GM19023 (cell line): Measurements from ENCODE around the gene MAP2K3.
"Not testable (repeated sequence)": the region's sequence is repeated elsewhere in the genome, so short reads cannot be mapped to it uniquely, and the experiment has no call there.

Experiments used
- ATAC-seq: cut with Tn5 transposase; IDR thresholded peaks from one replicate; pipeline ENCODE4 v1.9.1; 2021; ENCODE audit warnings: mild to moderate bottlenecking, moderate library complexity; ENCODE audit not compliant: unreplicated experiment

MAP2K3 gene

DNA sequence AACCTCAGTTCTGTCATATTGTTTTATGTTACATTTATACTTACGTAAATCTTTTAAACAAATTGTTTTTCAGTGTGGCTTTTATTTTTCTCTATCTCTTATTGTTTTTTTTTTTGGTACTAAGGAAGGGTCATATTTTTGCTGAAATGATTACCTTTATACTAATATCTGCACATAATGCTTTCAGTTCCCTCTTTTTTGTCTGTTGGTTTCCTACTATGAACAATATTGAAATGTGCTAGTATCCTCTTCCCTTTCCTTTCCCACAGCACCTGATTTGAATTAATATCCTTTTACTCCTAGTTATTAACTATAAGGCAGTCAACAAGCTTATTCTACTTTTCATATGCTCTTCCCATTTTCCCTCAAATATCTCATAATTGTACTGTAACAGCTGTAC lies 43.4 kb downstream of the MAP2K3 start:
- ATAC-seq: not testable (repeated sequence)

DNA sequence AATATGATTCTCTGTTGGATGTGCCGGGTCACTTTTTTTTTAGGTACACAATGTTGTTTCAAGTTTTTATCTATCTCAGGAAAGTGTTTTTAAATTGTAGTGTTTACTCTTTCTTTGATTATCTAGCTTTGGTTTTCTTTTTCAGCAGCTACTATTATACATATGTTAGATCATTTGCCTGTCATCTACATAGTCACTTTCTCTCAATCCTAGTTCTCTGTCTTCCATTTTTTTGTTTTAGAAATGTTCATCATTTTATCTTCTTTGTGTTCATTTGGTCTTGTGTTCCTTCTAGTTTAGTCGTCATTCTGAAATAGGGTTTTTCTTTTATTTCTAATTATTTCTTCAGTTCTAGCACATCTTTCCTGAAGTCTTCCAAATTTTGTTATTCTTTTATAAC lies 44.3 kb downstream of the MAP2K3 start:
- not testable (repeated sequence) for ATAC-seq

DNA sequence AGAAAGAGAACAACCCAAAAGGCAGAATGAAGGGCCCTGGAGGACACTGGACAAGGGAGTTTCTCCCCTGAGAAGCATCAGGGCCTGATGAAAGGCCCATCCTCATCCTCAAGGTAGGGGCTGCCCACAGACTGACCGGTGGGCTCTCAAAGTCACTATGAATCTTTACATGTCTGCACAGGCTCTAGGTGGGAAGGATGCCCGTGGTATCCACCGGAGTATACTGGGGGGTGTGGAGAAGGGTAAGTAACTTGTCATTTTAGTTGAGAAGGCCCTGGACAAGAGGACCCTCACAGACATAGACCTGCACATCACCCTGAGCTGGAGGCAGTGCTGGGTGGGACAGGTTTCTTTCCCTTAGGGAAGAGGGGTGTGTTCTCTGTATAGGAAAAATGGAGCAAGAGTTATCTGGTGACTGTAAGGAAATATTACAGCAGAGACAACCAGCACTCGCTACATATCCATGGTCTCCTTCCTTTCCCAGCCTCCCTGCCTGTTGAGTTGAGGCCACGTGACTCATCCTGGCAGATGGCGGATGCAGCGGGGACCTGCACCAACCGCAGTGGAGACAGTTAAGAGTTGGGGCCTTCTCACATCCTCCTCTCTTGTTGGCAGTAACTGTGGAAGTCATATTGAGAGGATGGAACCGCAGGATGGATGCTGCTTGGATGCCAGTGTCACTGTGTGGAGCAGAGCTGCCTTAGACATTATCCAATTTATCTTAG lies 46.1 kb downstream of the MAP2K3 start:
- ATAC-seq: no peak

DNA sequence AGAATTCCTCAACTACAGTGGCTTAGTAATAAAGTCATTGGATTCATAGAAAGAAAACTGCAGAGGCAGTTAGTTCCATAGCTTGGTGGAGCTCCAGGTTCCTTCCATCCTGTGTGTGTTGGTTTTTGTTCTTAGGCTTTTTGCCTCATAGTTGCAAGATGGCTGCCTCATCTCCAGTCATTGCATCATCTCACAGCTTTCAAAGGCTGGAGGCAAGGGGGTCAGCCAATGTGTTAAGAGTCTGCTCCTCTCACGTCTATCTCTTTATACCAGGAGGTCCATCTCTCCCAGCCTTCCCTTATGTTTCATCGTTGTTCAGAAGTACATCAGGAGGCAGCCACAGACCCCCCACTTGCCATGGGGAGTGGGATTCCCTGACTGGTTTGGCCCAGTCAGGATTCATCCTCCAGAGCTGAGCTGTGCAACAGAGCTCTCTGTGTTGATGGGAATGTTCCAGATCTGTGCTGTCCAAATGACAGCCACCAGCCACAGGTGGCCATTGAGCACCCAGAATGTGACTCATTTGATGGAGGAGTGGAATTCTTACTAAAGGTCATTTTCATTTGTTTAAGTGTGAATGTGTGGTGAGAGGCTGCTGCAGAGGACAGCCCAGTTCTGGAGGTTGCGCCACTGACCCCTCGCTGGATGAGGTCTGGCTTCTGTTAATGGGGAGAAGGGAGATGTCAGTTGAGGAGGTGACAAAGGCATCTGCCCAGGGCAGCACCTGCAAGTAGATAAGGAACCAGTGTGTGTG lies 52.2 kb downstream of the MAP2K3 start:
- ATAC-seq: not testable (repeated sequence)

DNA sequence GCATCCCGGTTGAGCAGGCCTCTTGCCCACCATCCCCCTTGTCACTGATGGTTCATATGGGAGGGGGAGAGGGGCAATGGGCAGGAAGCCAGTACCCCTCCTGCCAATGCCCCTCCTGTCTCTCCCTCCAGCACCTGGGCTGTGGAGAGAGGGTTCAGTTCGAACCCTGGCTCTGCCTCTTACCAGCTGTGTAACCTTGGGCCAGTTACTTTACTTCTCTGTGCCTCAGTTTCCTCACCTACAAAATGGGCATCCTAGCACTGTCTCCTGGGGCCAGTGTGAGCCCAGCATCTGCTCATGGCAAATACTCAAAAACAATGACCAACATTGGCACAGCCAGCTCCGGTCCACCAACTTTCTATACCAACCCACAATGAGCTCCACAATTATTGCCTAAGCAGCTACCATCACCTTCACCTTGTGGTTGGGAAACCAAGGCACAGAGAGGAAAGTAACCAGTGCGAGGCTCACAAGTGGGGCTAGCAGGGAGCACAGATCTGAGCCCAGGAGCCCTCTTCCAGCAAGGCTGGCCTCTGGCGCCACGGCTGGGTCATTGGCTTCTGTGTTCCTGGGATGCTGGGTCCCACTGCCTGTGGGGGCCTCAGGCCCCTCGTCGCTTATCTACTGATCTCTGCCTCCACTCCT lies 53.6 kb downstream of the MAP2K3 start:
- ATAC-seq: not testable (repeated sequence)

DNA sequence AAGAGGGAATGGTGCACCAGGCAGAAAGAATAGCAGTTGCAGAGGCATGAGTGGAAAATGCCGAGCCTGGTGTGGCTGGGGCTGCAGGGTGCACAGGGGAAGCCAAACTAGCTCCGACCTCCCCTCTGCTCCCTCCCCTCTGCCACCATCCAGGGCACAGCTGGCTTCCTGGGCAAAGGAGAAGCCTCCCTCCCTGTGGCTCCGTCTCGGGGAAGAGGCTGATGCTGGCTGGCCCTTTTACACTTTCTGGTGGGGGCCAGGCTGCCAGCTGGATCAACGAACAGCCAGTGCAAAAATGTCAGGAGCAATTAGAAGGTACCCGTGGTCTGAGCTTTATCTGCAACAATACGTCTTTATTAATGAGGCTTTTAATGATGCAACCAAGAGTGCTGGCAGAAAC lies 54.5 kb downstream of the MAP2K3 start:
- ATAC-seq: no peak

DNA sequence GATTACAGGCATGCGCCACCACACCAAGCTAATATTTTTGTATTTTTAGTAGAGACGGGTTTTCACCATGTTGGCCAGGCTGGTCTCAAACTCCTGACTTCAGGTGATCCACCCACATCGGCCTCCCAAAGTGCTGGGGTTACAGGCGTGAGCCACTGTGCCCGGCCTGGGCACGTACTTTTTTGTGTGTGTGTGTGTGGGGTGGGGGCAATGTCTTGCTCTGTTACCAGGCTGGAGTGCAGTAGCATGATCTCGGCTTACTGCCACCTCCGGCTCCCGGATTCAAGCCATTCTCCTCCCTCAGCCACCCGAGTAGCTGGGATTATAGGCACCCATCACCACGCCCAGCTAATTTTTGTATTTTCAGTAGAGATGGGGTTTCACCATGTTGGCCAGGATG lies 55.1 kb downstream of the MAP2K3 start:
- ATAC-seq: not testable (repeated sequence)

DNA sequence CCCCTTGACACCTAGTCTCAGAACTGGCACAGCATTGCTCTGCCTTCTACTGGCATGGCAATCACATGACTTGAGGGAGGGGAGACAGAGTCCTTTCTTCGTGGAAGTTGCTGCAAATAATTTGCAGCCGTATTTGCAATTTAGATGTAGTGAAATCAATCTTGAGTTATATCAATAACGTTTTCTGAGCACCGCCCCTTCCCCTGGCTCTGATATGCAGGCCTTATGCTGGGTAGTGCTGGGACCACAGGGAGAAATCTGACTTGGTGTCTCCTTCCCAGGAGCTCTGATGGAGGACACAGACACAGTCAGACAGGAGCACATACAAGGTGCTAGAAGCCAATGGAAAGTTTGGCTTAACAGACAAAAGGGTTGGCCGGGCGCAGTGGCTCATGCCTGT lies 55.9 kb downstream of the MAP2K3 start:
- not testable (repeated sequence) for ATAC-seq

DNA sequence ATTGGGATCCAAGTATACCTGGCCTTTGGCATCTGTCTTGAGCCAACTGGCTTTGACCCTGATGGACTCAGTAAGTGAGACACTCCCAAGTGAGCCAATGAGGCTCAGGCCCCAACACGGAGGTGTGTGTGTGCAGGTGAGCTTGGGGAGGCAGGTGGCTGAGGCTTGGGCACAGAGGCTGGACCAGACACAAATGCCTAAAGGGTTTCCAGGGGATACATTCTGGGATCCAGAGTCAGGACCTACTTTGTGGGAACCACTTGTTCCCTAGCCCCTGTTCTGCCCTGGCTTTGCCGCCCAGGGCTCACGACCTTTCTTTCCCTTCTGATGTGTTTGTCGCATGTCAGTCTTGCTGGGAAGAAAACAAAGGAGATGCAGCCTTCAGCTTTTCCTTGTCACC lies 56.8 kb downstream of the MAP2K3 start:
- not testable (repeated sequence) for ATAC-seq

DNA sequence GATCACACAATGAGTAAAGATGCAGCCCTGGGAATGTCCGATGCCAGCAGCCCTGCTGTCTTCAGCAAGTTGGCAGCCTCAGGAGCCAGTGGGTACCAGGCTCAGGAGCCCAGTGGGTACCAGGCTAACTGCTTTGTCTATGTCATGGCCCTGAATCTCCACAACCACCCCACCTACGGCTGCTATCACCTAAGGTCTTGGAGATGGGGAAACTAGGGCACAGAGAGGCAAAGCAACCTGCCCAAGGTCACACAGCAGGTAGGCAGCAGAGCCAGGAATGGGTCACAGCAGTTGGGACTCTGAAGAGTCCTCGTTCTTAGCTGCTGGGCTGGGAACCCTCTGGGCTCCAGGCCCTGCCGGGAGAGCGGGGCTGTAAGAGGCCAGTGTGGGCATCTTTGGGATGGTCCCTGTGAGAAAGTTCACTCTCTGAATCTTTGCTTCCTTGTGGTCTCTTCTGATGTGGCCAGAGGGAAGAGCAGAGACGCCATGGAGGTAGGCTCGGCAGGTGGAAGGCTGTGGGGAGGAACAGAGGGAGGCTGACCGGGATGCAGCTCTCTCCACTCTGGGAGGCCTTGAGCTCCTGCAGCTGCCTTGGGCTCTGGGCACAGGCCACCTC lies 57.5 kb downstream of the MAP2K3 start:
- ATAC-seq: not testable (repeated sequence)

DNA sequence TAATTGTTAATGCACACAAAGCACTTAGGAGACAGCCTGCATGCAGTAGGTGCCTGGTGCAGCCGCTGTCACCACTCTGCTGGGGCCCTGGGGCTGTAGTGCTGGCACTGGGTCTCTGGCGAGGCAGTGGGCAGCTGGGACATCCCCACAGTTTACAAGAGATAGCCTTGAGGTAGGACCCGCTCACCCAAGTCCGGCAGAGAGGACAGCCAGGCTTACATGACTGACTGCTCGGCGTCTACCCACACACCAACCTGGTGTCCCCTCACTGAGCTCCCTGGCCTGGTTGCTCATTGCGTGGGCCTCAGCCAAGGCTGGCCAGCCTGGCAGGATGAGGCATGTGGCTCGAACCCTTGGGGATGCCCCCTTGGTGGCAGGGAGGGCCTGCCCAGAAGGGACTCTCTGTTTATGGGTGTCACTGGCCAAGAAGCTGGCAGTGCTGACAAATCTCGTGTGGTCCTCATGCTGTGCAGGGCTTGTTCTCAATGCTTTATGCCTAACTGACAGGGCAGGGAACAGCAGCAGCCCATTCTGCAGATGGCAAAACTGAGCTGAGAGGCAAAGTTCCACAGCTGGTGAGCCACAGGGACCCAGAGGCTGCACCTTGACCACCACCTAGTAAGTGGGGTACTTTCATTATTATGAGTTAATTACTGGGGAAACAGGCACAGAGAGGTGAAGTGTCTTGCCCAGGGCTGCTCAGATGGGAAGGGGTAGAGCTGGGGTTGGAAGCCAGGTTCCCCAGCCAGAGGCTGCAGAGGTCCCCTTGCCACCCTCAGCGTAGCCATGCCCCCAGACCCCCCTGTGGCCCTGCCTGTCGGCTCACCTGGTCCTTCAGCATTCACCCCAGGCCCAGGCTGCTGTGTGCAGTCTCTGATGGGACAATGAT lies 58.8 kb downstream of the MAP2K3 start:
- not testable (repeated sequence) for ATAC-seq

DNA sequence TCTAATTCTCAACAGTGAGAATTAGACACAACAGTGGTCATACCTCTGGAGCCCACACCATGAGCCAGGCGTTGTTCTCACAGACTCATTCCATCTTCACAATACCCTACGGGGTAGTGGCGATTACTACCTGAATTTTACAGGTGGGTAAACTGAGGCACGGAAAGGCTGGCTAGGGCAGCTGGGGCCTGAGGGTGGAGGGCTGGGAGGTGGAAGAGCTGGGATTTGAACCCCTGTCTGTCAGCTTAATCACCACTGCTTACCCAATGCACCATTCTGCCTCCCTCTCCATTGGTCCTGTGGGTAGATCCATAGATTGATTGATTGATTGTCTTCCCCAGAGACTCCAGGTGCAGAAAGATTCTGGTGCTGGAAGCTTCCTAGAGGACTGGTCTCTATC lies 60.3 kb downstream of the MAP2K3 start:
- not testable (repeated sequence) for ATAC-seq

DNA sequence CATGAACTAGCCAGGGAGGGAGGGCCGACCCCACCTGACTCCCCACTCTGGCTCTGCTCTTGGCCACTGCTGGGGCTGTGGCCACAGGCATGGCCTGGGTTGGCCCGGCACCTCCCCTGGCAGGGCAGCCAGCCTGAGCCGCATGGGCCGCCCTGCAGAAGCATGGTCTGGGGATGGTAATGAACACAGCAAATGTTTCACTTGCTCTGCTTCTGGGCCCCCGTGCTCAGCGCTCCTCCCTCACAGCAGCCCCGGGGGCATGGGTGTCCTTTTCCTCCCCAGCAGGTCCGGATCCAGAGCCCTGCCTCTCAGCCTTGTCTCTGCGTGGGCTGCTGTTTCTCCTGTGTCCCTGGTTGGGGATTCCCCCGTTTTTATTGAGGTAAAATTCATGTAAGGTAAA lies 60.7 kb downstream of the MAP2K3 start:
- no peak for ATAC-seq

DNA sequence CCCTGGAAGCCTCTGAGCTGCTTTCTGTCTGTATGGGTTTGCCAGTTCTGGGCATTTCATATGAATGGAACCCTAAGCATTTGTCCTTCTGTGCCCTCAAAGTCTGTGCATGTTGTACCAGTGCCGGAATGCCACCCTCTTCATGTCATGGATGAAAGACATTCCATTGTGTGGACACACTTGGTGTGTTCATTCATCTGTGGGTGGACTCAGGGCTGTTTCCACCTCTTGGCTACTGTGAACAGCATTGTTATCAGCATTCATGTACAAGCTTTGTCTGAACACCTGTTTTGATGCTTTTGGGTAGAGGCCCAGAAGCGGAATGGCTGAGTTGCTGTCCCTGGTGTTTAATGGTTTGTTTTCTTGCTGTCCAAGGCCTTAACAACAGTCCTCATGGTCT lies 61.6 kb downstream of the MAP2K3 start:
- not testable (repeated sequence) for ATAC-seq

DNA sequence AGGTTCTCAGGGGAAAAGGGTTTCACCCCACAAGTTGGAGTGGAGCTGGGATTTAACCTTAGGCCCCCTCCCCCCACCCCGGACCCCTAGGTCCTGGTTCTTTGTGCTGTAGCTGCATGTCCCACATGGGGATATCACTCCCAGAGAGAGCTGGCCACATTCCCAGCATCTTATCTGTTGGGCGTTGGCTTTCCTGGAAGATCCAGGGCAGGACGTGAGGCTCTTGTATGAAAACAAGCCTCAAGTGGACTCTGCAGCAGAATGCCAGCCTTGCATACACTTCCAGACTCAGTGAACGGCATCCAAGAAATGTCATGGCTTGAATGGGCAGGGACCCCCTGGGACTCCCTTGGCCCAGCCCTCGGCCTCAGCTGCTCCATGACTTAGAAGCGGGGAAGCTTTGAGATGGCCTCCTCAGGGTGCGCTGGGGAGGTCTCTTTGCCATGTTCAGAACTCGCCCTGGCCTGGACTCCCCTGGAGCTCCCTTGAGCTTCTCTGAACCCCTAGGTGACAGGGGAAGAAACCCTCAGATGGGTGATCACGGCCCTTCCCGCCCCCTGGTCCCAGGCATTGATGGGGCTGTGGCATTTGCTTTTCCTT lies 62.2 kb downstream of the MAP2K3 start:
- not testable (repeated sequence) for ATAC-seq

DNA sequence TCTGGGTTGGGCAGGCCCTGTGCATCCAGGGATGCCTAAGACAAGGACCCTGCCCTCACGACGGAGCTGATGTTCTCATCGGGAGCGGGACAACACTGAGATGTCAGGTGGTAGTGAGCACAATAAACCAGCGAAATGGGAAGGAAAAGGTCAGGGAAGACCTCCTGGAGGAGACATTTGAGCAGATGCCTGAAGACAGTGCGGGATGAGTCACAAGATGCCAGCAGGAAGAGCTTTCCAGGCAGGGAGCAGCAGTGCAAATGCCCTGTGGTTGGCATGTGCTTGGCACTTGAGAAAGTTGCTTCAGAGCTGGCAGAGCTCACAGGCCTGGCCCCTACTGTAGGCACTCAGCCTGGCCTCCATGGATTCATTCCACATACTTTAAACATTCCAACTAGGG lies 63.1 kb downstream of the MAP2K3 start:
- ATAC-seq: not testable (repeated sequence)

DNA sequence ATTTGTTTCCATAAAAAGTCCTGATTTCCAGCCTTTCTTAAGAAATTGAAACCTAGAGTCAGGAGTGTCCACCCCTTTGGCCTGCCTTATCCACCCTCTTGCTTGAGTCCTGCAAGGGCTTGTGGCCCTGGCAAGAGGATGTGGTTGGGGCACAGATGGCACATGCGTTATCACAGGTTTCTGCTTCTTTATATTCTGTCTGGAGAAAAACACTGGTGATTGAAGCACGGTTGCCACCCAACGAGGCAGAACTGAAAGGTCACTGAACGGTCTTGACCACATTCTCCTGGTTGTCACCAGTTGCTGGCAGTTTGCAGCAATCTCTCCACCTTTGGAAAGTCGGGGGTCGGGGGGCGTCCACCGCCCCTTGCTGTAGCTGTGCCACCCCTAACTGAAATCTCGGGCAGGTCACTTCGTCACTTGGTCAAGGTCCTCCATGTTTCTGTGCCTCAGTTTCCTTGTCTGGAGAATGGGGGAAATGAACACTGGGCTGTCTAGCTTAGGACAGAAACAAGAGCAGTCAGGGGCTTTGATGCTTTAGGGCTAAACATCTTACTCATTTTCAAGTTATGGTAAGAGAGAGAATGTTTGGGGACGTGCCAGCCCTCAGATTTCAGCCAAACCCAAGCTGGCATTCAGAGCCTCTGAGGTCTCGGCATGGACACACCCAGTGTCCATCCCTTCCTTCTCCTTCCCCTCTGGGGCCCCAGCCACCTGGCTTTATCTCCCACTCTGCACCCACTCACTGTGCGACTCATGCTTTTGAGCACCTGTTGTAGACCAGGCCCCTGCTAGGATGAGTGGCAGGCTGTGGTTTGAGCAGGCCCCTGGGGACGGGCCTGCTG lies 63.8 kb downstream of the MAP2K3 start:
- ATAC-seq: peak; percentile 63

DNA sequence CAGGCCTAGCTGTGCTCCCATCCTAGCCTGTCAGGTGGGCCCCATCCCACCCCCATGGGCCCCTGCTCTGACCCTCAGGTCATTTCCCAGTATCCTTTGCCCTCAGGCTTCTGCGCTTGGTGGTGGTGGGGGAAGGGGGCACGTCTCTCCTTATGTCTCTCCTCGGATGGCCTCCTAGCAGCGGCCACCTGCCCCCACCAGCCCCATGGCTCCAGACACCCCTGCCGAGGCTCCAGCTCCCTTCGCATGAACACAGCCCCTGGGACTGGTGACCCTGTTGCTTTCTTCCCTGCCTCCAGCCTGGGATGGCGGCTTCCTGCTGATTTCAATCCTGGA lies 64.4 kb downstream of the MAP2K3 start:
- not testable (repeated sequence) for ATAC-seq

DNA sequence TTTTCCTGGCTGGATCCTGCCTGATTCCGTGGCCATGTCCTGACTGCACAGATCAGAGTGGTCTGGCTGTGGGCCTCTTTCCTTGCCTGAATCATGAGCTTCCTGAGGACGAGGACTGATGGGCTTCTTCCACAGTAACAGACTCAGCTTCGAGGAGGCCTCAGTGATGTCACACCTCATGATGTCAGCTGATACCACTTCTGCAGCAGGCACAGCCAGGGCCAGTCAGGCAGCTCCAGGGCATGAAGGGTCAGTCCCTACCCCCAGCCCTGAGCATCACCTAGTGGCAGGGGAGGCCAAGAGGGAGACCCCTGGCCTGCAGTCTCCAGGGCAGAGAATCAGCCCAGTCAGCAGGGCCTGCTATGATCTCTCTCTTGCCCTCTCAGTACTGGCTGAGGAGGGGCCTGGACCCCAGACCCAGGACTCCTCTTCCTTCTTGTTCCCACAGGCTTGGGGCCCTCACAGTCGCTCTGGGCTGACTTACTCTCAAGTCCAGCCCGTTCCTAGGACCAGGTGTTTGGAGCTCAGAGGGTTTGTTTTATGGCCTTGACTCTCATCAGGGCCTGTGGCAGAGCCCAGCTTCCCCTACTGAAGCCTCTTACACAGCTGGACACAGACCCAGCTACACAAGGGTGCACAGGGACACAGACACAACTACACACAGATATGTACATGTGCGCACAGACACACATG lies 65.0 kb downstream of the MAP2K3 start:
- not testable (repeated sequence) for ATAC-seq
